BJ (cell line): ENCODE measurements around the gene INAVA. TPM values are rescaled to one million over a fixed set of nuclear protein-coding genes. Genes with fewer than 3 reads are reported as not detected.
"Not testable (repeated sequence)": the region's sequence is repeated elsewhere in the genome, so short reads cannot be mapped to it uniquely, and the experiment has no call there.

ENCODE experiments used
- CTCF ChIA-PET: fragments of 350-600 bp; formaldehyde crosslinking; extraction: SDS; loops from one replicate; lab custom pipeline; 2021; ENCODE audit warnings: antibody characterized with exemption, inconsistent platforms; lab: Yijun Ruan, JAX
- POLR2A ChIA-PET: fragments of 300-600 bp; sonication (Branson Sonifier 250); formaldehyde crosslinking; extraction: SDS; loops from one replicate; lab custom pipeline; 2021; ENCODE audit warnings: antibody characterized with exemption; lab: Charles Lee
- DNase-seq: peaks from one replicate; pipeline ENCODE4 v3.0.0-alpha.2; 2011; ENCODE audit warnings: low read depth
- H3K27me3 ChIP-seq: 2 replicates; pipeline ENCODE4 v1.6.0; 2011; ENCODE audit warnings: low read length; ENCODE audit not compliant: control insufficient read depth, insufficient read depth
- H3K36me3 ChIP-seq: 2 replicates; pipeline ENCODE4 v1.5.1; 2011; ENCODE audit warnings: low read length; ENCODE audit not compliant: control insufficient read depth, insufficient read depth
- H3K4me3 ChIP-seq: 2 replicates; pipeline ENCODE4 v1.5.1; 2011; ENCODE audit warnings: low read depth, mild to moderate bottlenecking, control low read depth, low read length
- CTCF ChIP-seq: IDR thresholded peaks from 2 replicates; pipeline ENCODE4 v1.5.1; 2011; ENCODE audit warnings: low read depth, mild to moderate bottlenecking, control low read depth, inconsistent platforms, low read length, moderate library complexity; ENCODE audit not compliant: insufficient read depth
- polyA plus RNA-seq: library from polyadenylated mRNA; depleted of rRNA; stranded (reverse); fragments of >200 nt; gene quantifications from 2 replicates; pipeline ENCODE4 v1.2.3, GENCODE V29; 2011

INAVA gene
- polyA plus RNA-seq, 1 experiment, result 0.01 TPM

GRCh38 chr1:200908191-200908868 is 13.6 kb downstream of the INAVA start:
- ChIA-PET POLR2A (no interaction called here), CTCF (interaction anchor here (0.9 kb wide), 1 partner anchor 18 kb away, joined by 3 read pairs; no protein-coding TSS in a partner anchor)
- no peak overlapping the region for H3K4me3 ChIP-seq
- DNase-seq, result no peak
- peaks cover 3% of the 10 kb centered on the region; the same call in 1 of the 2 replicates for H3K27me3 ChIP-seq
- no peak for TF ChIP-seq CTCF
- no peaks in the 10 kb centered on the region for H3K36me3 ChIP-seq

- ChIA-PET POLR2A (no interaction called here), CTCF (no interaction called here)
- no peak for DNase-seq
- Histone ChIP-seq H3K4me3 (no peak overlapping the region), H3K36me3 (no peaks in the 10 kb centered on the region), H3K27me3 (peaks cover 3% of the 10 kb centered on the region; the same call in 1 of the 2 replicates)
- TF ChIP-seq CTCF, result no peak
Observed at GRCh38 chr1:200909071-200909470, 14.4 kb downstream of the INAVA start.

- no peak for TF ChIP-seq CTCF
- ChIA-PET POLR2A (no interaction called here), CTCF (no interaction called here)
- Histone ChIP-seq H3K4me3 (no peak overlapping the region), H3K36me3 (no peaks in the 10 kb centered on the region), H3K27me3 (peaks cover 3% of the 10 kb centered on the region; the same call in 1 of the 2 replicates)
- no peak for DNase-seq
Observed at GRCh38 chr1:200909757-200910239, 15.1 kb downstream of the INAVA start.

- H3K4me3 ChIP-seq, result no peak overlapping the region
- H3K27me3 ChIP-seq, result peaks cover 1% of the 10 kb centered on the region; the same call in 1 of the 2 replicates
- no peak for TF ChIP-seq CTCF
- ChIA-PET POLR2A (no interaction called here), CTCF (no interaction called here)
- DNase-seq, result no peak
- no peaks in the 10 kb centered on the region for H3K36me3 ChIP-seq
Observed at GRCh38 chr1:200911361-200911760, 16.7 kb downstream of the INAVA start.

GRCh38 chr1:200911936-200912335 is 17.2 kb downstream of the INAVA start:
- CTCF ChIA-PET, H3K27me3 ChIP-seq, H3K4me3 ChIP-seq, DNase-seq, POLR2A ChIA-PET, H3K36me3 ChIP-seq: not testable (repeated sequence)
